GM04503 (cell line): ENCODE measurements around the gene B3GNT8.
"Not testable (repeated sequence)": the region's sequence is repeated elsewhere in the genome, so short reads cannot be mapped to it uniquely, and the experiment has no call there.

Source experiments
- DNase-seq: peaks from one replicate; pipeline ENCODE4 v3.0.0-alpha.2; 2012; ENCODE audit warnings: low read depth

Gene B3GNT8

DNA sequence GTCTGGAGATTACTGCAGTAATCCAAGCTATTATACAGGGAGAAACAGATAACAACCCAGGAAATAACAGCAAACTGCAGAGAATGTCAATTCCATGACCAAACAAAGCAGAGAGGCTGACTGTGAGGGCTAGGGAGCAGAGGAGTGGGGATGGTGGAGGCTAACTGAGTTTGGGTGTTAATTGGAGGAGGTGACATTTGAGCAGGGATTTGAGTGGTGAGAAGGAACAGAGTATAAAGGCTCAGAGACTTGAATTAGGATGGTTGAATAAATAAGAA is 9.4 kb upstream of the B3GNT8 start:
- DNase-seq = no peak

DNA sequence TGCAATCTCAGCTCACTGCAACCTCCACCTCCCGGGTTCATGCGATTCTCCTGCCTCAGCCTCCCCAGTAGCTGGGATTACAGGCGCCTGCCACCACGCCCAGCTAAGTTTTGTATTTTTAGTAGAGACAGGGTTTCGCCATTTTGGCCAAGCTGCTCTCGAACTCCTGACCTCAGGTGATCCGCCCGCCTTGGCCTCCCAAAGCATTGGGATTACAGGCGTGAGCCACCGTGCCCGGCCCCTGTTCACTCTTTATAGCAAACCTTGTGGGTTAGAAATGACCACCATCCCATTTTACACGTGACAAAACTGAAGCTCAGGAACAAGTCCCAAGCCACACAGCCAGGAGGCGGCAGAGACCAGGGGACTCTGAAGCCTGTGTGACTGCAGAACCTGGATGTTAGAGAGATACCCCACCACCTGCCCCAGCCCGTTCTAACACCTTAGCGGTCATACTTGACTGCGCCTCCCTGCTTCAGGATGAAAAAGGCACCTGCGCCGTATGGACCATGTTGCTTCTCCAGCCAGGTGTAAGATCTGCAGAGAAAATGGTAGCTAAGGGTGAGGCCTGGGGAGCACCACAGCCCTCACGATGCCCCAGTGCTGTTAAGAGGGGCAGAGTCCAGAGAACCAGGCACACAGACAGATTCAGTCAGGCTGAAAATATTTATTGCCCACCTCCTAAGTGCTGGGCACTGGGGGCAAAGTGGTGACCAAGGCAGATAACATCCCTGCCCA is 8.9 kb upstream of the B3GNT8 start:
- DNase-seq = no peak

DNA sequence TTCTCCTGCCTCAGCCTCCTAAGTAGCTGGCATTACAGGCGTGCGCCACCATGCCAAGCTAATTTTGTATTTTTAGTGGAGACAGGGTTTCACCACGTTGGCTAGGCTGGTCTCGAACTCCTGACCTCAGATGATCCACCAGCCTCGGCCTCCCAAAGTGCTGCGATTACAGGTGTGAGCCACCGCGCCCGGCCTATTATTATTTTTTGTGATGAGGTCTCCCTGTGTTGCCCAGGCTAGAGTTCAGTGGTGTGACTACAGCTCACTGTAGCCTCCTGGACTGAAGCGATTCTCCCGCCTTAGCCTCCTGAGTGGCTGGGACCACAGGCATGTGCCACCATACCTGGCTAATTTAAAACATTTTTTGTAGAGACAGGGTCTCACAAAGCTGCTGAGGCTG is 8.2 kb upstream of the B3GNT8 start:
- not testable (repeated sequence) for DNase-seq

DNA sequence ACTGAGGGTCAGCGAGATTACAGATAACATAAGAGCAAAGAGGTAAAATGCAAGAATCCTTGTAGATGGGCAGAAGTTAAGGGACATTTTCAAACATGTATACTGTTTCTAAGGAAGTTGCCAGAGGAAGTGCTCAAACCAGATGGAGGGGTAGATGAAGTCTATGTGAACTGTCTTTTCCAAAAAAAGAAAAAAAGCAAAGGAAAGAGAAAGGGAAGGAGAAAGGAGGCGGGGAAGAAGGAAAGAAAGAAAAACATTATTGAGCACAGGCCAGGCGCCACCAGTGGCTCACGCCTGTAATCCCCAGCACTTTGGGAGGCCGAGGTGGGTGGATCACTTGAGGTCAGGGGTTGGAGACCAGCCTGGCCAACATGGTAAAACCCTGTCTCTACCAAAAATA is 7.3 kb upstream of the B3GNT8 start:
- DNase-seq = no peak

DNA sequence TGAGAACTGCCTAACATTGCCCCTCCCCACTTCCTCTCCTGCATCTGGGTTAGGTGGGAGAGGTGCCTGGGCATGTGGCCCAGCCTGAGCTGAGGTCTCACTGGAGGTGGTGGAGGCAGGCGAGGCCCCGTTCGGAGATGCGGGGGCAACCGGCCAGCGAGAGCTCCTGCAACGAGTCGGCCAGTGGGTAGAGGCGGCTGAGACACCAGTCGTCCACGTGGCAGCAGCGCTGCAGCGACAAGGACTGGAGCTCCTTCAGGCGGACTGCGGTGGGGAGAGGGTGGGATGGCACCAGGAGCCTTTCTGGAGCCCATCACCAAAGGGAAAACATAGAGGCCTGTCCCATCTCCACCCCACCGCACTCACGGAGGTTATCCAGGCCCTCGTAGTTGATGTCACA is 6.0 kb upstream of the B3GNT8 start:
- DNase-seq = no peak

DNA sequence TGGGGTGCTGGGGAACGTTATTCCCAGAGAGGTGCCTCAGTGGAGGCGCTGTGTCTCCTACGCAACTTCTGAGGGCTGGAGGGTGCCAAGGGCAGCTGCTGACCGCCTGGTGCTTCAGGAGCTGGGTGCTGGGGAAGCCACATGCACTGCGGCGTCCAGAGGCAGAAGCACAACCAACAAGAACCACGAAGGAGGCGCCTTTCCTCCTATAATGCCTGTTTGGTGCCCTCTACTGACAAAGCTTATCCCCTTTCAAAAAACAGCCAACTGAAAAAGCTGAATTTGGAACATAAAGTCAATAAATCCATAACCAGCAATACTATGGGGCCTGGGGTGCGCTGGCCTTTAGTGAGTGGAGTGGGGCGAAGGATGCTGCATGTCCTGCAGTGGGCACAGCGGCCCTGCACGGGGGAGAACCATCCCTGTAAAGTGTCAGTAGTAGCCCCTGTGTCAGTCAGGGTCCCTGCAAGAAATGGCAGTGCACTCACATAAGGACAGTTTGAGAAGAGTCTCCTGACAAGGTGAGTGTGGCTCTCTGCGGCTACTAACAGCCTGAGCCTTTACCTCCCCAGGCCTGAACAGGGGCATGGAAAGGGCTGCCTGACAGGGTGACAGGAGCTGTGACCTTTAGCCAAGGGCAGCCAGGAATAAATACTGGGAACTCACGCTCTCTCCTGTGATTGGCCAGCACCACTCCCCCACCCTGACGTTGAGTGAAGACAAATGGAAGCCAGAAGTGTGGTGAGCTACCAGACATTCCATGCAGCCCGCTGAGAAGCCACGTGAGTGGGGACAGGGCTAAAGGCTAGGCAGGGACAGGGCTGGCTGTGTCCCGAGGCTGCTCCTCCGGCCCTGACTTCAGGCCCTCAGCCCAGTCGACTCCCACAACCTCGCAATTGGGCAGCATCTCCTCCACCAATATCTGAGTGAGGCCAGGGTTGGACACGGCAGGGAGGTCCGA is 4.5 kb upstream of the B3GNT8 start:
- no peak for DNase-seq

DNA sequence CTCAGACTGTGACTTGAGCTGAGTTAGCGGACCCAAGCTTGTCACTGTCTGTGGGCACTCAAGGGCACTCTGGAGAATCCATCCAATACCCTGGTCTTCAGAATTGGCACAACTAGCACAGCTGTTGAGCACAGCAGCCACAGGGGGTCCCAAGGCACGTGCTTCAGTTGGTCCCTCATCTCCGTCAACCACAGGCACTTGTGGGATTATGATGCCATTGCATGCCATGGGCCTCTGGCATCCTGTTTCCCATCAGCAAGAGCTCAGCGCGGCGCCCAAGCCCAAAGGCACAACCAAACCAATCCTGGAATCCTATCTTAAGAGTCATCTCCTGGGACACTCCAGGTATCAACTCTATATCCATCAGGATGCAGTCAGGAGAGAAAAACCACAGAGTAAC is 3.7 kb upstream of the B3GNT8 start:
- DNase-seq = no peak

DNA sequence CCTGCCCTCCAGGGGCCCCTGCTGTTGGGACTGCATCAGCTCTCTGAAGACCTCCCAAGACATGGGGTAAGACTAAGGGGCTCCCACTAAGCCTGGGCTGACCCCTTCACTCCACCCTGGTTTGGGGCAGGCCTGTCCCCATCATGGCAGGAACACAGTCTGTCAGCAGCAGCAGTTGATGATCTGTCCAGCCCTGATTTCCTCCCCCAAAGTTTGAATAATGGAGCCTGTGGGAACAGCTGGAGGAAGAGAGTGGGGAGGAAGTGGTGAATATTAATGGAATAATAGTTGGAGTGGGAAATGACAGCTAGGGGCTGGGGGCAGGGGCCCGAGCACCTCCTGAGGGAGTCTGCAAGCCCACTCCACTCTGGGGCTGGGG is 1.3 kb upstream of the B3GNT8 start:
- DNase-seq = no peak

DNA sequence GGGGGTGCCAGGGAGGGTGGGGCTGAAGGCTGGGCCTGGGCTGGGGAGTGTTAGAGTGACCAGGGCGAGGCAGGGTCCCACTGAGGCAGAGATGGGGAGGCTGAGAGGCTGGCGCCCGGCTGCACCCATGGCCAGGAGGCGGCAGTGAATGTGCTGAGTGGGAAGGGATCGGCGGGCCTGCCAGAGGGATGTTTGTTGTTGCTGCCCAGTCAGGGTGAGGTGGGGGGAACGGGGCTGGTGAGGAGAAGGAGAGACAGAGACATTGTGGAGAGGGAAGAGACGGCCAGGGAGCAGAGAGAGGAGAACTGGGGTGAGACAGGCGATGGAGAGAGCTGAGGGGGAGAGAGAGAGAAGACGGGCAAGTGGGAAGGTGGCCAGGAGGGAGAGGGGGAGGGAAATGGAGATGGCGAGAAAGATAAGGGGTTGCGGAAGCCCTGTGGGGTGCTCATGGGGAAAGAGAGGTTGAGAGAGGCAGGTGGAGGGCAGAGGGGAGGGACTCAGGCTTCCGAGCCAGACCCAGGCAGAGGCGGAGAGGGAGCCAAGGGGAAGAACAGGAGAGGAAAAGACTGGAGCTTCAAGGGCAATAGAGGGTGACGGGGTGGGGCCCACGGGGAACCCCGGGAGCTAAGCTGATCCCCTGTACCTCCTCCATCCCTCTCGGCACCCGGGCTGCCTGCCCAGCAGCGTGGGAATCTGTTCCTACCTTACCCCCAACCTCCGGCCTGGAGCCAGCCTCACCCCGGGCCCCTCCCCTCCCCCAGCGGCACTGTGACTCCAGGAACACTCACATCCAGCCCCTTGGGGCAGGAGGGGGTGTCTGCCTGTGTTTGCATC is 690 bp upstream of the B3GNT8 start:
- no peak for DNase-seq

DNA sequence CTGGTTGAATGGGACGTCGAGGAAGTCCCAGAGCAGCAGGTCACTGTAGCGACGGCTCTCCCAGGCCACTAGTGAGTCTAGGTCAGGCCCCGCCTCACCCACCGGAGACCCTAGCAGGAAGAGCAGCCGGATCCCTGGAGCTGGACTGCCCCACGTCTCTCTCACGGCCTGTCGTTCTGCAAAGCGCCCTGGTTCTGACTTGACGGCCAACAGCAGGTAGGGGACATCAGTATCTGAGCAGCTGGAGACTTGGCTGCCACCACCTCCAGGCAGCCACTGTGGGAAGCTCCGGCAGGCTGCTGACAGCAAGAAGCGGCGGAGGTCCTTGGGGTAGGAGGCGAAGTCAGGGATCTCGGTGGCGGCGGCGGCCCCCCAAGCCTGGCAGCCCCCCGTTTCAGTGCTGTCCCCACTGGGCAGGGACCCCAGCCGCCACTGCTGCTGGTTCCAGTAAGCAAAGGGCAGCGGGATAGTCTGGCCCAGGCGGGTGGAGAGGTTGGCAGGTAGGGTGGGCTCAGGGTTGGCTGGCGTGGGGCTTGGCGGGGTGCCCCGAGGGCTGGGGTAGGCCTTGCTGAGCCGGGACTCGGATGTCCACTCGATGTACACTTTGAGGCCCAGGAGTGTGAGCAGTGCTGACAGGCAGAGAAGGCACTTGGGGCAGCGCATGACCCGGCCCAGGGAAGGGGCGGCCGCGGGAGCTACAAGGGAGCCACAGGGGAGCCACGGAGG is 895 bp downstream of the B3GNT8 start:
- DNase-seq = no peak

DNA sequence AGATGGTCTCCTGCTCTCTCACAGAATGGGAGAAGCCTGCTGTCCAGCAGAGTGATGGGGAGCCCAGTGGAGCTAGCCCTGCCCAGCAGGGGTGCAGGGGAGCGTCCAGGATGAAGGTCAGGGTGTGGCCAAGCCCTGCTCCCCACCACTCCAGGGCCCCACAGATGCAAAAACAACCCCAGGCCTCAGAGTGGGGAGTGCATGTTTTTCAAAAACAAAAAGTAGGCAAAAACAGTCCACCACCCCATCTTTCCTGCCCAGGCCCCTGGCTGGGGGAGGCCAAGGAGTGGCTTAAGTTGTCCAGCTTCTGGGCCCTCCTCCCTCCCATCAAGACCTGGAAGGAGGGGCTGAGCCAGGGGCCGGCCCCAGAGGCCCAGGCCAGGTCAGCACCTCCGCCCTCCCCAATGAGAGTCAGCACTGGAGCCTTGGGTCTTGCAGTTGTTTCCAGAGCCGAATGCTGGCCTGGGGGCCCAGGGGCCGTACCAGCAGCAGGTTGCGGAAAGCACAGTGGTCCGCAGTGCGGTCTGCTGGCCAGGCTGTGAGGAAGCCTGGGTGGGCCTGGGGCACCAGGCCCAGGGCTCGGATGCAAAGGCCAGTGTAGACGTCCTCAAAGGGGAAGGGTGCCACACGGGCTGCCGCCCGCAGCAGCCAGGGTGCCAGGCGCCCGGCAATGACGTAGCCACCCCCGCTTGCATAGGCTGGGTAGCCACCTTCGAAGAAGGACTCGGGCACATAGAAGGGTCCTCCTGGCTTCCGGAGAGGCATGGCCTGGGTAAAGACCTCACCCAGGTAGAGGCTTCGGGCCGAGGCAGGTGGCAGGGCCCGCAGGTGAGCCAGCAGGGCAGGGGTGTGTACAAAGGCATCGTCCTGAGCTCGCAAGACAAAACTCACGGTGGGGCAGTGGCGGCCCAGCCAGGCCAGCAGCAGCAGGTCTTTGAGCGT is 1.7 kb downstream of the B3GNT8 start:
- no peak for DNase-seq

DNA sequence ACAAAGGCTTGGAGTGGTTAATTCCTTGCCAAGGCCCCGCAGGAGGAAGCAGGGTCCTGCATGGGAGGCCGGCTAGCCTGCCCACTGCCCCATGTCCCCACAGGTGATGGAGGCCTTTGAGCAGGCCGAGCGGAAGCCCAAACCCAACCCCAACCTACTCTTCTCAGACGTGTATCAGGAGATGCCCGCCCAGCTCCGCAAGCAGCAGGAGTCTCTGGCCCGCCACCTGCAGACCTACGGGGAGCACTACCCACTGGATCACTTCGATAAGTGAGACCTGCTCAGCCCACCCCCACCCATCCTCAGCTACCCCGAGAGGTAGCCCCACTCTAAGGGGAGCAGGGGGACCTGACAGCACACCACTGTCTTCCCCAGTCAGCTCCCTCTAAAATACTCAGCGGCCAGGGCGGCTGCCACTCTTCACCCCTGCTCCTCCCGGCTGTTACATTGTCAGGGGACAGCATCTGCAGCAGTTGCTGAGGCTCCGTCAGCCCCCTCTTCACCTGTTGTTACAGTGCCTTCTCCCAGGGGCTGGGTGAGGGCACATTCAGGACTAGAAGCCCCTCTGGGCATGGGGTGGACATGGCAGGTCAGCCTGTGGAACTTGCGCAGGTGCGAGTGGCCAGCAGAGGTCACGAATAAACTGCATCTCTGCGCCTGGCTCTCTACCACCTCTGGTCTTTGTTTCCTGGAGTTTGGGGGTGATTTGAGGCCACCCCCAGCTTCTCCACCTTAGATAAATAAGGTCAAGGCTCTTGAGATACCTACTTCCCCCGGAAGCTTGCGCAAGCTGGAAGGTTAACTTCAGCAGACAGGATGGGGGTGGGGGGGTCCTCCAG is 2.6 kb downstream of the B3GNT8 start:
- DNase-seq = no peak

DNA sequence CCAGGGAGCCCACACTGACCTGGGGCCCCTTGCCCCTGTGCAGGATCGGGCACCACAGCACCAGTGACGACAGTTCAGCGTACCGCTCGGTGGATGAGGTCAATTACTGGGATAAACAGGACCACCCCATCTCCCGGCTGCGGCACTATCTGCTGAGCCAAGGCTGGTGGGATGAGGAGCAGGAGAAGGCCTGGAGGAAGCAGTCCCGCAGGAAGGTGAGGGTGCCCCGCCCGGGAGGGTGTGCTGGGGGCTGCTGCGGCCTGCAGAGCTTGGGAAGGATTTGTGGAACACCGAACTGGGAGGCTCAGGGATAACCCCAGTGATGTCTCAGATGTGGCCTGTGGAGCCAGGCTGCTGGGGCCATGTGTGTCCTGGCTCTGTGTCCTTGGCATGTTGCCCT is 4.2 kb downstream of the B3GNT8 start:
- DNase-seq = no peak

DNA sequence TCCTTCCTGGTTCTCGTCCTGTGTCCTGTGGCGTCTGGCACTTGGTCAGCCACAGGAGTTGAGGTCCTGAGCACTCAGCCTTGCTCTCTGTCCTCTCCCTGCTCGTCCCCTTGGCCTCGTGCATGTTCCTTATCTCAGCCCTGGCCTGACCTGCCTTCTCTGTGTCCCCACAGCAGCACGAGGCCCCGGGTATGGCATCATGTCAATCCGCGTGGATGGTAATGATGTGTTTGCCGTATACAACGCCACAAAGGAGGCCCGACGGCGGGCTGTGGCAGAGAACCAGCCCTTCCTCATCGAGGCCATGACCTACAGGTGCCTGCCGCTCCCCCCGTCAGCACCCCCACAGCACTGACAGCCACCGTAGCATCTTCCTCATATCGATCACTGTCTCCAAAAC is 4.7 kb downstream of the B3GNT8 start:
- DNase-seq = no peak

DNA sequence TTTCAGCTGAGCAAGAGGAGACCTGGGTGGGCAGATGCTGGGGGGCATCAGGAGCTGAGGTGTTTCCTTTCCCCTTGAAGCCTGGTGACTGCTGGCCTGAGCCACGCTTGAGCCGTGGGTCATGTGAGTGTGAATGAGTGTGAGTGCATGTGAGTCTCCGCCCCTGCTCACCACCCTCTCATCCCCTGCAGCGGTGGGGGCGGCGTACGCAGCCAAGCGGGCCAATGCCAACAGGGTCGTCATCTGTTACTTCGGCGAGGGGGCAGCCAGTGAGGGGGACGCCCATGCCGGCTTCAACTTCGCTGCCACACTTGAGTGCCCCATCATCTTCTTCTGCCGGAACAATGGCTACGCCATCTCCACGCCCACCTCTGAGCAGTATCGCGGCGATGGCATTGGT is 5.2 kb downstream of the B3GNT8 start:
- DNase-seq = no peak

DNA sequence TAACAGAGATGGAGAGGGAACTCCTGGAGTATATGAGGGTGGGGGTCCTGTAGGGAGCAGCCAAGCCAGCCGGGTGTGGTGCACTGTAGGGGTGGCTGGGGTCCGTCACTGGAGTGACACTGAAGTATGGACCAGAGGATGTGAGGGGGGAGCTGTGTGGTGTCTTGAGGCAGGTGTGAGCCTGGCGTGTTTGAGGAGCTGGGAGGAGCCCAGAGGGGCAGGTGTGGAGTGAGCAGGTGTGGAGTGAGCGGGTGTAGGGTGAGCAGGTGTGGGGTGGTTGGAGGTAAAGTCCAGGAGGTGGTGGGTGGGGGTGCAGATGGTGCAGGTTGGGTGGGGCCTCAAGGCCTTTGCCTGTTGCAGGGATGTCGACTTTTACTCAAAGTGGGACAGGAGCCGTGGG is 5.9 kb downstream of the B3GNT8 start:
- no peak for DNase-seq

DNA sequence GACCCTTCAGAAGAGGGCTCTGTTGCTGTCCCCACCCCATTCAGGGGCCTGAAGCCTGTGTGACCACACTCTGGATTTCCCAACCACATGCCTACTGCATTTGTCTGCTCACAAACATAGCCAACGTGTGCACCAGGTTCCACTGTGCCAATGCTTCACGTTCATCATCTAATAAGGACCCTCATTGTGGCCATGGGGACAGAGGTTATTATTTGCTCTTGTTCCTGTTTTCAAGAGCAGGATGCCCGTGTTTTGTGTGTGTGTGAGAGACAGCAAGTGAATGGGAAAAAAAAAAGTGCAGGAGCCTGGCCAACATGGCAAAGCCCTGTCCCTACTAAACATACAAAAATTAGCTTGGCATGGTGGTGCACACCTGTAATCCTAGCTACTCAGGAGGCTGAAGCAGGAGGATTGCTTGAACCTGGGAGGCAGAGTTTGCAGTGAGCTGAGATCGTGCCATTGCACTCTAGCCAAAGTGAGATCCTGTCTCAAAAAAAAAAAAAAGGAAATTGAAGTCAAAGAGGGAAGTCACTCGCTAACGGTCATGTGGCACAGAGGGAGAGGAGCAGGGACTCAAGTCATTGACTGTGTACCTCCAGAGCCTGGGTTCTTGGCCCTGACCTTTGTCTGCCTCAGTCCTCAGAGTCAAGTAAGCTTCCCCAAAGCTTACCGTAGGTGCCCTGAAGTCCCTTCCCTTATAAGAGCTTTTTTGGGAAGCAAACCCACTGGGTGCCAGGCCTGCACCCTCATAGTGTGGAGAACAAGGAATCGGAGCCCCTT is 6.9 kb downstream of the B3GNT8 start:
- no peak for DNase-seq

DNA sequence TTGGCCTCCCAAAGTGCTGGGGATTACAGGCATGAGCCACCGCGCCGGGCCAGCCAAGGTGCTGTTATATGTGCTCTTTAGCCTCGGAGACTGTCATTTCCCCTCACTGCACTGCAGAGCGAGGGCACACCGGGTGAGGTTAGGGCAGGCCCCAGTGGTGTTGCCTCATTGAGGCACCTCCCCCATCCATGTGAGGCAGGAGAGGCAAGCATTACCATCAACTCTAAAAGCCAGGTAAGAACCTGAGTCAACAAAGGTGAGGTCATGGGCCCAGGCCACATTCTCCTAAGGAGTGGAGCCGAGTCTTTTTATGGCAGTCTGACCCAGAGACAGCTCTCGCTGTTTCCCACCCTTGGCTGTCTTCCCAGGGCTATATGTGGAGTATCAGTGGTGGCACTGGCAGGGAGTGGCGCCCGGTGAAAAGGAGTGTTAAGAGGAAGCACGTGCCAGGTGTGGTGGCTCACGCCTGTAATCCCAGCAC is 10.9 kb downstream of the B3GNT8 start:
- DNase-seq = no peak

DNA sequence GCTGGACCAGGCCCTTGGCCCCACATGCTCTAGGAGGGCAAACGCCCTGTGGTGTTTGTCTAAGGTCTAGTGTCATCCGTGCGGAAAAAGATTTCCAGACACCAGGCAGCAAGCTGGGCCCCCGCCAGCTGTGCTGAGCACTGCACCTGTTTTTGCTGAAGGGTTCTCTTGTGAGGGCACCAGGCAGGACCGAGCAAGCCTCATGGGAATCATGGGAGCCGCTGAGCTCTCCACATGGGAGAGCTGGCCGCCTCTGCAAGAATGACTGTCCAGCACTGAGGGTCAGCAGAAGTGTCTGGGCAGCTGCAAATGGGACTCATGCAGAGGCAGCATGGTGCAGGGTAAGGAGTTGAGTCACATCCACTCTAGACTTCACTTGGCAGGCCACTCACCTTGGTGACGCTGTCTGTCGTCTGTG is 12.0 kb downstream of the B3GNT8 start:
- no peak for DNase-seq
